HG03108 (cell line): ENCODE results near the gene TXNRD3.
"Not testable (repeated sequence)": the region's sequence is repeated elsewhere in the genome, so short reads cannot be mapped to it uniquely, and the experiment has no call there.

Experiments
- ATAC-seq: cut with Tn5 transposase; IDR thresholded peaks from one replicate; pipeline ENCODE4 v1.9.1; 2021; ENCODE audit warnings: moderate library complexity; ENCODE audit not compliant: unreplicated experiment

The TXNRD3 gene

GRCh38 chr3:126604691-126605090, 50.2 kb downstream of the TXNRD3 start:
- ATAC-seq = no peak

- ATAC-seq = no peak
Observed at GRCh38 chr3:126599101-126599500, 55.8 kb downstream of the TXNRD3 start.

- not testable (repeated sequence) for ATAC-seq
Observed at GRCh38 chr3:126595479-126595878, 59.4 kb downstream of the TXNRD3 start.

- not testable (repeated sequence) for ATAC-seq
Observed at GRCh38 chr3:126591515-126591914, 63.4 kb downstream of the TXNRD3 start.

GRCh38 chr3:126582311-126582710, 72.6 kb downstream of the TXNRD3 start:
- ATAC-seq = no peak

- no peak for ATAC-seq
Observed at GRCh38 chr3:126581569-126581968, 73.4 kb downstream of the TXNRD3 start.

- no peak for ATAC-seq
Observed at GRCh38 chr3:126580746-126581145, 74.2 kb downstream of the TXNRD3 start.

- no peak for ATAC-seq
Observed at GRCh38 chr3:126578702-126579101, 76.2 kb downstream of the TXNRD3 start.

- no peak for ATAC-seq
Observed at GRCh38 chr3:126577261-126577660, 77.7 kb downstream of the TXNRD3 start.

- ATAC-seq = no peak
Observed at GRCh38 chr3:126573492-126574117, 81.3 kb downstream of the TXNRD3 start.

GRCh38 chr3:126571078-126571477, 83.8 kb downstream of the TXNRD3 start:
- ATAC-seq = no peak

- ATAC-seq = no peak
Observed at GRCh38 chr3:126570103-126570541, 84.8 kb downstream of the TXNRD3 start.

GRCh38 chr3:126569390-126569975, 85.4 kb downstream of the TXNRD3 start:
- no peak for ATAC-seq

GRCh38 chr3:126568776-126569342, 86.1 kb downstream of the TXNRD3 start:
- no peak for ATAC-seq

GRCh38 chr3:126567696-126568438, 87.1 kb downstream of the TXNRD3 start:
- ATAC-seq = no peak

GRCh38 chr3:126562737-126563276, 92.1 kb downstream of the TXNRD3 start:
- no peak for ATAC-seq

- no peak for ATAC-seq
Observed at GRCh38 chr3:126558336-126559071, 96.4 kb downstream of the TXNRD3 start, which contains the start of gene C3orf22. C3orf22 (minus strand) TSS chr3:126558932; CDS start chr3:126553390, 5,542 bp downstream.

- ATAC-seq = no peak
Observed at GRCh38 chr3:126557761-126558160, 97.2 kb downstream of the TXNRD3 start.

GRCh38 chr3:126557415-126557745, 97.5 kb downstream of the TXNRD3 start:
- no peak for ATAC-seq
